Smooth muscle cell (in vitro differentiated cells): Measurements from ENCODE around the gene VAMP8. TPM values are rescaled to one million over a fixed set of nuclear protein-coding genes. Genes with fewer than 3 reads are reported as not detected.
A peak's percentile ranks its signal among the peaks of the same experiment; 100 is the strongest.

Experiments
- DNase-seq: peaks from one replicate; lab custom pipeline; 2025; ENCODE audit not compliant: unreplicated experiment; lab: John Stamatoyannopoulos, UW
- H2AFZ ChIP-seq: fragments of 200-600 bp; sonication (generic); 2 replicates; pipeline ENCODE4 v1.6.0; 2016; ENCODE audit warnings: antibody characterized with exemption, low read depth, mild to moderate bottlenecking
- H3F3A ChIP-seq: fragments of 200-600 bp; sonication (generic); 2 replicates; pipeline ENCODE4 v1.6.0; 2017; ENCODE audit warnings: antibody characterized with exemption, low read depth
- H3K27ac ChIP-seq: fragments of 200-600 bp; sonication (generic); 2 replicates; pipeline ENCODE4 v1.5.1; 2016; ENCODE audit warnings: low read depth, mild to moderate bottlenecking
- H3K27me3 ChIP-seq: fragments of 200-600 bp; sonication (generic); 2 replicates; pipeline ENCODE4 v1.6.1; 2016; ENCODE audit warnings: low read depth, mild to moderate bottlenecking
- H3K36me3 ChIP-seq: fragments of 200-600 bp; sonication (generic); 2 replicates; pipeline ENCODE4 v1.5.1; 2016; ENCODE audit warnings: low read depth
- H3K4me1 ChIP-seq: fragments of 200-600 bp; sonication (generic); 2 replicates; pipeline ENCODE4 v1.5.1; 2016; ENCODE audit warnings: low read depth
- H3K4me2 ChIP-seq: fragments of 200-600 bp; sonication (generic); 2 replicates; pipeline ENCODE4 v1.6.0; 2016; ENCODE audit warnings: mild to moderate bottlenecking
- H3K4me3 ChIP-seq: fragments of 200-600 bp; sonication (generic); 2 replicates; pipeline ENCODE4 v1.5.1; 2016; ENCODE audit warnings: mild to moderate bottlenecking
- H3K79me2 ChIP-seq: fragments of 200-600 bp; sonication (generic); 2 replicates; pipeline ENCODE4 v1.6.0; 2016; ENCODE audit warnings: low read depth, mild to moderate bottlenecking
- H3K9ac ChIP-seq: fragments of 200-600 bp; sonication (generic); 2 replicates; pipeline ENCODE4 v1.6.0; 2016; ENCODE audit warnings: low read depth
- H3K9me3 ChIP-seq: fragments of 200-600 bp; sonication (generic); replicated peaks from 2 replicates; pipeline ENCODE4 v1.5.1; 2016; ENCODE audit warnings: low read depth
- H4K20me1 ChIP-seq: fragments of 200-600 bp; sonication (generic); 2 replicates; pipeline ENCODE4 v1.6.0; 2016; ENCODE audit warnings: low read depth
- WGBS: methylation state at CpG from one replicate; pipeline ENCODE4 v1.1.7; 2016; ENCODE audit warnings: low lambda C conversion rate; 5-methylcytosine and 5-hydroxymethylcytosine counted together
- polyA plus RNA-seq: library from polyadenylated mRNA; unstranded; fragments of >200 nt; fragmentation: Nextera tagmentation; extraction: Ambion mirVana; gene quantifications from 2 replicates; pipeline ENCODE4 v1.2.1, GENCODE V29; 2016
- total RNA-seq: library from RNA; depleted of rRNA; stranded (reverse); fragments of >200 nt; gene quantifications from 2 replicates; pipeline ENCODE4 v1.2.3, GENCODE V29; 2014
- TF ChIP-seq, protein P1 (sequence below): fragments of 200-600 bp; sonication (generic); IDR thresholded peaks from 2 replicates; pipeline ENCODE4 v1.5.1; 2017; ENCODE audit warnings: borderline replicate concordance, mild to moderate bottlenecking, antibody characterized with exemption; ENCODE audit not compliant: insufficient read depth, poor library complexity, severe bottlenecking

Gene VAMP8
- total and polyA plus RNA-seq, 2 experiments from 2014 or later: 15.1 to 17.5 TPM

DNA sequence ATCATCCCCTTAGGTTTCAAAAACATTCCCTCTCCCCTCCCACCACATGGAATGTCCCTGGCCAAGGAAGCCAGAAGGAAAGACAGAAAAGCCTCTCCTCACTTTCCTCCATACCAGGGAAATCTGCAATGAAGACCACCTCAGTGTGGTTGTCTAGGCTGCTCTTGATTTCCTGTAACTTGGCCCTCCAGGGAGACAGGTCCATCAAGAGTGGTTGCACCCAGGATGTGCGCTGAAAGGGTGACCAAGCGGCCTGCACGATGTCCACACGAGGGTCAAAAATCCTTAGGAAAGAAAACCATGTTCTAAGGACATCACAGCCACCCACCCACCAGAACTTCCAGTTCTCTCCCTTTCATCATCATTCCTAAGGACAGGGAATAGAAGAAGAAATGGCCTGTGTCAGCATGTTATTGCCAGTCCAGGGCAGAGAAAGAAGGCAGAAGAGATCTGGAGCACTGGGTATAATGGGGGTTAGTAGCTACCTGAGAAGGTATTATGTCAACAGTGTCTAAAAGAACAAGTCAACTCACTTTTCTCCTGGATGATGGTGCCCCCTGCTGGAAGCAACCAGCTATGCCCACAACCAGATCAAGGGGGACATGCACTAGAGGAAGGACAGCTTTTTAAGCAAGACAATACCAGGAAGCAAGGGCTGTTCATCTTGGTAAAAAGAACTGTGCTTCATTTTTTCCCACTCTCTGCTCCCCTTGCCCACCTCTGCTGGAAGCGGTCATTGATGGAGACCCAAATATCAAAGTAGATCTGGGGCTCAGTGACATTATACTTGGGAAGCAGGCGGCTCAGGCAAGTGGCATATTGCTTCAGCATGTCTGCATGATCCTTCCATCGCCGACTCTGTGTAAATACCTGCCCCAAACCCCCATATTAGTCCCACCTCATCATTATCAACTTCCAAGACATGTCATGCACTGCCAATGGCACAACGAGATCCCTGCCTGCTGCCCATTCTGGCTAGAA lies 25.4 kb upstream of the VAMP8 start:
- peaks cover 30% of the 10 kb centered on the region for H3F3A ChIP-seq
- H3K4me2 ChIP-seq: no peak overlapping the region
- no peaks in the 10 kb centered on the region for H3K4me1 ChIP-seq
- H3K9ac ChIP-seq: no peak overlapping the region
- H3K36me3 ChIP-seq: peaks cover under 1% of the 10 kb centered on the region
- H3K27ac ChIP-seq: no peak overlapping the region
- TF ChIP-seq, protein P1, sequence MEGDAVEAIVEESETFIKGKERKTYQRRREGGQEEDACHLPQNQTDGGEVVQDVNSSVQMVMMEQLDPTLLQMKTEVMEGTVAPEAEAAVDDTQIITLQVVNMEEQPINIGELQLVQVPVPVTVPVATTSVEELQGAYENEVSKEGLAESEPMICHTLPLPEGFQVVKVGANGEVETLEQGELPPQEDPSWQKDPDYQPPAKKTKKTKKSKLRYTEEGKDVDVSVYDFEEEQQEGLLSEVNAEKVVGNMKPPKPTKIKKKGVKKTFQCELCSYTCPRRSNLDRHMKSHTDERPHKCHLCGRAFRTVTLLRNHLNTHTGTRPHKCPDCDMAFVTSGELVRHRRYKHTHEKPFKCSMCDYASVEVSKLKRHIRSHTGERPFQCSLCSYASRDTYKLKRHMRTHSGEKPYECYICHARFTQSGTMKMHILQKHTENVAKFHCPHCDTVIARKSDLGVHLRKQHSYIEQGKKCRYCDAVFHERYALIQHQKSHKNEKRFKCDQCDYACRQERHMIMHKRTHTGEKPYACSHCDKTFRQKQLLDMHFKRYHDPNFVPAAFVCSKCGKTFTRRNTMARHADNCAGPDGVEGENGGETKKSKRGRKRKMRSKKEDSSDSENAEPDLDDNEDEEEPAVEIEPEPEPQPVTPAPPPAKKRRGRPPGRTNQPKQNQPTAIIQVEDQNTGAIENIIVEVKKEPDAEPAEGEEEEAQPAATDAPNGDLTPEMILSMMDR: peak; percentile 92
- peaks cover 4% of the 10 kb centered on the region for H3K79me2 ChIP-seq
- 80% methylated on average over 9 of the region's 9 CpGs for WGBS
- peak; percentile 21 for DNase-seq
- no peak overlapping the region for H3K4me3 ChIP-seq
- H3K27me3 ChIP-seq: no peaks in the 10 kb centered on the region
- no peak overlapping the region for H2AFZ ChIP-seq
- H3K9me3 ChIP-seq: no peaks in the 10 kb centered on the region
- H4K20me1 ChIP-seq: peaks cover 4% of the 10 kb centered on the region

DNA sequence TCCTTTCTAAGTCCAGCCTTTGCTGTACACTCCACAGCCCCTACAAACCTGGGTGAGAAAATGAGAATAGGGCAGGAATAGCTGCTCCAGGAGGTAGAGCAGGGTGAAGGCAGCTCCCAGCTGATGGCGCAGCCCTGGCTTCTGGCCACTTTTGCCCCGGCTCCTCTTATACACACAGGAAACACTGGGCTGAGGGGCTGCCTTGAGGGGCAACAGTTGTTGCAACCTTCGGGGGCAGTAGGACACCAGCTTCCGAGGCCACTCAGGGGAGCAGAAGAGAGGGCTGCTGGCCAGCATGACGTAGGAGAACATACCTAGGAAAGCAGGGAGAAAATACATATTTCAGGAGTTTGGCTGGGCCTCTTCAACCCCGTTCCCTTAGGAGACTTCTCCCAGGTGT lies 24.2 kb upstream of the VAMP8 start:
- 97% methylated on average over 6 of the region's 6 CpGs for WGBS

DNA sequence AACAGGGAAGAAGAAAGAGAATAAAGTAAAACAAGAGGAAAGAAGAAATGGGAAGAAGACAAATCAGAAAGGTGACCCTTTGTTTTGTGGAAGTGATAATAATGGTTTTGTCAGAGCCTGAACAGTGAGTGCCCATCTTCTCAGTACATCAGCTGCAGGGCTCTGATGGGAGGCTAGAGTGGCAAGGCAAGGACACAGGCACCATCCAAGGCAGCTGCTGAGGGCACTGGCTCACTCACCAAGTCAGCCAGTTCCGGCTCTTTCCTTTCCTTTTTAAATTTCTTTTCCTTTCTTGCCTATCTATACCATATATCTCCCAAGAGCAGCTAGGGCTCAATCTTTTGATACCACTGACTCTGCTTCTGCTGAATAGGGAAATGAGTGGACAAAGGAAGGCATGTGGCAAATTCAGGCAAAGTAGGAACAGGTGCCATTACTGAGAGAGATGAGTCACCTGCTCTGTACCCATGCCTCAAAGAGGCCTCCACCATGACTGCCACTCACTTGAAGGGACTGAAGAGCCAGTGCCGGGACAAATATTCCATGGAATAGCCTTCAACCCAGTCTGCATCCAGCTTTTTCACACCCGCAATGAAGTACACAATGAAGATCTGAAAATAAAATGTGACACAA lies 22.3 kb upstream of the VAMP8 start:
- DNase-seq: no peak
- no peaks in the 10 kb centered on the region for H3K9me3 ChIP-seq
- WGBS: 99% methylated on average over 3 of the region's 3 CpGs
- H3F3A ChIP-seq: peaks cover 12% of the 10 kb centered on the region
- no peak overlapping the region for H3K27ac ChIP-seq
- H3K79me2 ChIP-seq: peaks cover 28% of the 10 kb centered on the region
- H3K36me3 ChIP-seq: peaks cover 3% of the 10 kb centered on the region
- no peak overlapping the region for H3K4me3 ChIP-seq
- TF ChIP-seq, protein P1: no peak
- H2AFZ ChIP-seq: no peak overlapping the region
- H3K4me1 ChIP-seq: peaks cover 3% of the 10 kb centered on the region
- peaks cover 11% of the 10 kb centered on the region for H4K20me1 ChIP-seq
- H3K27me3 ChIP-seq: no peaks in the 10 kb centered on the region
- no peak overlapping the region for H3K4me2 ChIP-seq
- H3K9ac ChIP-seq: no peak overlapping the region

More for the DNA sequence above, 24.2 kb upstream of the VAMP8 start:
- H3K4me1 ChIP-seq: no peaks in the 10 kb centered on the region
- peaks cover 9% of the 10 kb centered on the region for H4K20me1 ChIP-seq
- no peak overlapping the region for H3K27ac ChIP-seq
- H3K36me3 ChIP-seq: peaks cover 3% of the 10 kb centered on the region
- TF ChIP-seq, protein P1: no peak
- H3F3A ChIP-seq: peaks cover 29% of the 10 kb centered on the region
- H3K9ac ChIP-seq: no peak overlapping the region
- no peak for DNase-seq
- no peaks in the 10 kb centered on the region for H3K9me3 ChIP-seq
- no peaks in the 10 kb centered on the region for H3K27me3 ChIP-seq
- H3K4me2 ChIP-seq: no peak overlapping the region
- H3K79me2 ChIP-seq: peaks cover 9% of the 10 kb centered on the region
- no peak overlapping the region for H2AFZ ChIP-seq
- H3K4me3 ChIP-seq: no peak overlapping the region
